Lower lobe of right lung (tissue), 2 donors: ENCODE measurements around the gene RAB3A. TPM values are rescaled to one million over a fixed set of nuclear protein-coding genes. Genes with fewer than 3 reads are reported as not detected.
A peak's percentile ranks its signal among the peaks of the same experiment; 100 is the strongest.

Source experiments
- ATAC-seq, 2 donors: fragments of 200-7000 bp; cut with Tn5 transposase; one replicate each; pipeline ENCODE4 v1.9.1; 2020 to 2022; ENCODE audit warnings: mild to moderate bottlenecking in 2 of 2, moderate library complexity in 2 of 2
- DNase-seq: peaks from one replicate; pipeline ENCODE4 v3.0.0-alpha.2; 2020
- H3K27ac ChIP-seq: fragments of 200-600 bp; one replicate; pipeline ENCODE4 v1.8.0; 2022
- H3K27me3 ChIP-seq: fragments of 200-600 bp; one replicate; pipeline ENCODE4 v1.8.0; 2022; ENCODE audit warnings: low read depth
- H3K36me3 ChIP-seq: fragments of 200-600 bp; one replicate; pipeline ENCODE4 v1.8.0; 2022; ENCODE audit warnings: mild to moderate bottlenecking
- H3K4me1 ChIP-seq: fragments of 200-600 bp; one replicate; pipeline ENCODE4 v1.8.0; 2022
- H3K4me3 ChIP-seq: fragments of 200-600 bp; one replicate; pipeline ENCODE4 v1.8.0; 2022; ENCODE audit warnings: mild to moderate bottlenecking
- H3K9me3 ChIP-seq: fragments of 200-600 bp; one replicate; pipeline ENCODE4 v1.8.0; 2022
- intact Hi-C: fragments of 100-400 bp; cut with DNase I; formaldehyde crosslinking; loops from one replicate; pipeline ENCODE4 v1.11.0; 2022
- total RNA-seq: library from RNA; stranded (reverse); fragmentation: NEBNext Ultra II Directional; extraction: Animal tissue kit (Norgen Biotek cat#: 25700); gene quantifications from one replicate; pipeline ENCODE4 v1.2.1, GENCODE V29; 2021
- TF ChIP-seq, protein P1 (sequence below): fragments of 200-600 bp; IDR thresholded peaks from one replicate; pipeline ENCODE4 v1.8.0; 2022; ENCODE audit warnings: antibody characterized with exemption, mild to moderate bottlenecking
- donor health status: DM: no; HTN: yes; CAD: no; lungs with severe emphysema.

Gene RAB3A
- total RNA-seq, 1 donor from 2014 or later, result 2.7 TPM

DNA sequence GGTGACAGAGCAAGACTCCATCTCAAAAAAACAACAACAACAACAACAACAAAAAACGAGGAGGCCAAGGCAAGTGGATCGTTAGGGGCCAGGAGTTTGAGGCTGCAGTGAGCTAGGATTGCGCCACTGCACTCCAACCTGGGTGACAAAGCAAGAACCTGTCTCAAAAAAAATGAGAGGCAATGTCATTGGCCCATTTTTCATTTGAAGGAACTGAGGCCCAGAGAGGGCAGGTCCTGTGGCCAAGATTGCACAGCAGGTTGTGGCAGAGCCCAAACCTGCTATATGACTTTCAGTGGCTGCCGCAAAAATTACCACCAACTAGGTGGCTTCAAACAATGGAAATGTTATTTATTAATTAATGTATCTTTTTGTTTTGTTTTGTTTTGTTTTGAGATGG lies 45.4 kb downstream of the RAB3A start:
- DNase-seq, result no peak
- intact Hi-C loops, result no loop called here
- no peak for ATAC-seq
- Histone ChIP-seq H3K9me3 (no peaks in the 10 kb centered on the region), H3K36me3 (peaks cover 30% of the 10 kb centered on the region), H3K4me1 (peaks cover 52% of the 10 kb centered on the region), H3K27ac (no peak overlapping the region), H3K4me3 (no peak overlapping the region), H3K27me3 (no peaks in the 10 kb centered on the region)
- TF ChIP-seq, protein P1, sequence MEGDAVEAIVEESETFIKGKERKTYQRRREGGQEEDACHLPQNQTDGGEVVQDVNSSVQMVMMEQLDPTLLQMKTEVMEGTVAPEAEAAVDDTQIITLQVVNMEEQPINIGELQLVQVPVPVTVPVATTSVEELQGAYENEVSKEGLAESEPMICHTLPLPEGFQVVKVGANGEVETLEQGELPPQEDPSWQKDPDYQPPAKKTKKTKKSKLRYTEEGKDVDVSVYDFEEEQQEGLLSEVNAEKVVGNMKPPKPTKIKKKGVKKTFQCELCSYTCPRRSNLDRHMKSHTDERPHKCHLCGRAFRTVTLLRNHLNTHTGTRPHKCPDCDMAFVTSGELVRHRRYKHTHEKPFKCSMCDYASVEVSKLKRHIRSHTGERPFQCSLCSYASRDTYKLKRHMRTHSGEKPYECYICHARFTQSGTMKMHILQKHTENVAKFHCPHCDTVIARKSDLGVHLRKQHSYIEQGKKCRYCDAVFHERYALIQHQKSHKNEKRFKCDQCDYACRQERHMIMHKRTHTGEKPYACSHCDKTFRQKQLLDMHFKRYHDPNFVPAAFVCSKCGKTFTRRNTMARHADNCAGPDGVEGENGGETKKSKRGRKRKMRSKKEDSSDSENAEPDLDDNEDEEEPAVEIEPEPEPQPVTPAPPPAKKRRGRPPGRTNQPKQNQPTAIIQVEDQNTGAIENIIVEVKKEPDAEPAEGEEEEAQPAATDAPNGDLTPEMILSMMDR, result no peak

DNA sequence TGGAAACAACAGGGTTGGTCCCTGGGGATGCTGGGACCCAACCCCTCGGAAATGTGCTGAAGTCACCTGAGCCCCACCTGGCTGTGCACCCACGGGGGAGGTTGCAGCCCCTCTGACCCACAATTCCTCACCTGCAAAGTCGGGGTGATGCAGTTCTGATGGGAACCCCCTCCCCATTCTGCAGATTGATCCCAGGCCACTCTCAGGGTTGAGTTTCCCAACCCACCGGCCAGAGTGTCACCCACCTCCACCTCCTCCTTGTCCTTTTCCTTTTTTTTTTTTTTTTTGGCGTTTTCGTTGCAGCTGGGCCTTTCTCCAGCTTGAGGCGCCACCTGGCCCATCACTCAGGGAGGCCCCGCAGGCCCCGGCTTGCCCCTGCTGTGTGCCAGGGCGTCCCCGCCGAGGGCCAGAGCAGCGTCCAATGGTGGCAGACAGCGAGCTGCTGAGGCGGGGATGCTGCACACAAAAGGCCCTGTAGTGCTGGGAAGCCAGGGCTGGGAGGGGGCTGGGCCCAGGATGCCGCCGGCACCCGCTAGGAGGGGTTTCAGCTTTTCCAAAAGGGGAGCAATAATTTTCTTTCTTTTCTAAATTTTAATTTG lies 46.3 kb downstream of the RAB3A start:
- Histone ChIP-seq H3K36me3 (peaks cover 21% of the 10 kb centered on the region), H3K4me1 (peaks cover 52% of the 10 kb centered on the region), H3K9me3 (no peaks in the 10 kb centered on the region), H3K4me3 (no peak overlapping the region), H3K27ac (peak overlapping the region; percentile 59), H3K27me3 (no peaks in the 10 kb centered on the region)
- intact Hi-C loops, result no loop called here
- DNase-seq (no peak), ATAC-seq (no peak)
- TF ChIP-seq, protein P1, result no peak

DNA sequence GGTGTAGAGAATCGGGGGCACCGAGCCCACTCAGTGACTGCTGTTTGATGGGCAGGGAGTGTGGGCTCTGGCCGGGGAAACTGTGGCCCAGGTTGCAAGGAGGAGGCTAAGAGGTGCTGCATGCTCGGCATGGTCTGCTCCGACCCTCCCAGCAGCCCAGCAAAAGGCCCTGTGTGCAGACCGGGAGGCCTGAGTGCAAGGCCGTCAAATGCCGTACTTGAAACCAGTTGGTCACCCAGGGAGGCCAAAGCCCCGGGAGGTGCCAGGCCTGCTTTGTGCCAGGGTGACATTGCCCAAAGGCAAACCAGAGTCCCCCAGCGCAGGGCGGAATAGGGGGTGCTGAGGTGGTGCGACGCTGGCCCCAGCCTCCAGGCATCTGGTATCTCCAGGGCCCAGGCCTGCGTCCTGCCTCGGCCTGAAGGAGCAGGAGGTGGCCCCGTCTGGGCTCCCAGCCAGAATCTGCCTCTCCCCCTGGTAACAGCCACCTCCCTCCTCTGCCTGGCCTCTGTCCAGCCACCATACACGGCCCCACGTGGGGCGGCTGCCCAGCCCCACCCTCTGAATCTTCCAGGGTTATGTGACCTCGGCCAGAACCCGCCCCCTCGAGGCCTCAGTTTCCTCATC lies 46.9 kb downstream of the RAB3A start:
- no peak overlapping the region for H3K4me3 ChIP-seq
- intact Hi-C loops, result no loop called here
- peaks cover 52% of the 10 kb centered on the region for H3K4me1 ChIP-seq
- peaks cover 15% of the 10 kb centered on the region for H3K36me3 ChIP-seq
- H3K27ac ChIP-seq, result peak overlapping the region; percentile 59
- TF ChIP-seq, protein P1, result no peak
- H3K9me3 ChIP-seq, result no peaks in the 10 kb centered on the region
- ATAC-seq (peak; percentile 11 to 24), DNase-seq (peak; percentile 92)
- H3K27me3 ChIP-seq, result no peaks in the 10 kb centered on the region

DNA sequence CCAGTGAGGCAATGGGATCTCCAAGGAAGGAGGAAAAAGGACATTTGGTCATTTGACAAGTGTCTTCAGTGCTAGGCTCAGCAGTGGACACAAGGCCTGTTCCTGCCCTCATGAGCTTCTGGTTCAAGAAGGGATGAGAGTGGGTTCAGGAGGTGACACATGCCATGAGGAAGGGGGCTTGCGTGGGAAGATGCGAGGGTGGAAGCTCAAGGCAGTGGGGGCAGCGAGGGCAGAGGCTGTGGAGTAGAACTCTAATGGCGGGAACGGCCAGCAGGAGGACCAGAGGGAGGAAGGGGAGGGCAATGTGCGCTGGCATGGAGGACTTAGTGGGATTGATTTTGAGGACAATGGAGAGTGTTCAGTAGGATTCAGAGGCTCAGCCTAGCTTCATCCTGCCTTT lies 47.6 kb downstream of the RAB3A start:
- intact Hi-C loops, result no loop called here
- peaks cover 12% of the 10 kb centered on the region for H3K36me3 ChIP-seq
- ATAC-seq (no peak), DNase-seq (no peak)
- TF ChIP-seq, protein P1, result no peak
- no peaks in the 10 kb centered on the region for H3K9me3 ChIP-seq
- peak overlapping the region; percentile 7 for H3K4me3 ChIP-seq
- peaks cover 53% of the 10 kb centered on the region for H3K4me1 ChIP-seq
- peak overlapping the region; percentile 59 for H3K27ac ChIP-seq
- H3K27me3 ChIP-seq, result no peaks in the 10 kb centered on the region

DNA sequence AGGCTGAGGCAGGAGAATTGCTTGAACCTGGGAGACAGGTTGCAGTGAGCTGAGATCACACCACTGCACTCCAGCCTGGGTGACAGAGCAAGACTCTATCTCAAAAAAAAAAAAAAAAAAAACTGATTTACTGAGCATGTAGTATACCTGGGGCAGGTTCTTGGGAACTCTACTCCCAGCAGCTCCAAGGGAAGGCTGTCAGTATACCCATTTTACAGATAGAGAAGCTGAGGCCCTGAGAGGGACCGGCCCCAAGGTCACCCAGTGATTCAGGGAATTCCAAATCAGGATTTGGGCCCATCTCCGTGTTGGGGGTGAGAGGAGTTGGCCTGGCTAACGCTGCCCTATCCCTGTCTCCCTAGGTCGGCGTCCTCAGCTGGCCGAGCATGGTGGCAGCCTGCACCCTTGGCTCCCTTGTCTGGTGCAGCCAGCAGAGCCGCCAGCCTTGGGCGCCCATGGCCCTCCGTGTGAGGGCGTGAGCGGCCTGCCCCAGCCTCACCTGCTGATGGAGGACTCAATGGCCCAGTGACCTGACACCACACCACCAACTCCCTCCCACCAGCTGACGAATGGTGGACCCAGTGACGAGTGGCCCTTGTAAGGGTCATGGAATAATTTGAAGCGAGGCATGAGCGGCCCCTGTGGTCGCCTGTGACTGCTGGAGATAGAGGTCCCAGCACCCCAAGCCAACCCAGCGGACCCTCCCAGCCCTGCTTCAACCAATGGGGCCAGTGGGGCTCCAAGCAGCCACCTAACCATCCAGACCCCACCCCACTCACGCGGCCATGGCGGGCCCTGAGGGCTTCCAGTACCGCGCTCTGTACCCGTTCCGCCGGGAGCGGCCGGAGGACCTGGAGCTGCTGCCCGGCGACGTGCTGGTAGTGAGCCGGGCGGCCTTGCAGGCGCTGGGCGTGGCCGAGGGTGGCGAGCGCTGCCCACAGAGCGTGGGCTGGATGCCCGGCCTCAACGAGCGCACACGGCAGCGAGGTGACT lies 48.5 kb downstream of the RAB3A start:
- ATAC-seq (no peak), DNase-seq (peak; percentile 75)
- H3K27ac ChIP-seq, result peak overlapping the region; percentile 38
- H3K4me1 ChIP-seq, result peaks cover 48% of the 10 kb centered on the region
- TF ChIP-seq, protein P1, result no peak
- H3K36me3 ChIP-seq, result peaks cover 12% of the 10 kb centered on the region
- peak overlapping the region; percentile 7 for H3K4me3 ChIP-seq
- H3K9me3 ChIP-seq, result no peaks in the 10 kb centered on the region
- H3K27me3 ChIP-seq, result no peaks in the 10 kb centered on the region
- intact Hi-C loops, result no loop called here
